Activated naive CD4-positive, alpha-beta T cell treated with anti-CD3 and anti-CD28 coated beads, Interleukin-2, amount 10 ng/mL, durations not matched to agents 7 days and 5 days (primary cell): ENCODE measurements around the gene SPRR5.

Experiments used
- CTCF ChIA-PET: fragments of 350-600 bp; sonication (Branson Sonifier 250); formaldehyde crosslinking; loops from one replicate; lab custom pipeline; 2021; ENCODE audit warnings: antibody characterized with exemption; lab: Charles Lee
- DNase-seq: peaks from one replicate; pipeline ENCODE4 v3.0.0-alpha.2; 2020
- H3K27ac Mint-ChIP-seq: one replicate; pipeline ENCODE4 v1.8.0; 2021; ENCODE audit warnings: mild to moderate bottlenecking, moderate library complexity, mixed read lengths
- H3K27me3 Mint-ChIP-seq: one replicate; pipeline ENCODE4 v1.8.0; 2021; ENCODE audit warnings: mild to moderate bottlenecking, mixed read lengths
- H3K36me3 Mint-ChIP-seq: one replicate; pipeline ENCODE4 v1.8.0; 2021; ENCODE audit warnings: mixed read lengths
- H3K4me1 Mint-ChIP-seq: one replicate; pipeline ENCODE4 v1.8.0; 2021; ENCODE audit warnings: mixed read lengths
- H3K4me3 Mint-ChIP-seq: one replicate; pipeline ENCODE4 v1.8.0; 2021; ENCODE audit warnings: mild to moderate bottlenecking, moderate library complexity, mixed read lengths
- H3K9me3 Mint-ChIP-seq: one replicate; pipeline ENCODE4 v1.8.0; 2021; ENCODE audit warnings: mixed read lengths

SPRR5 gene

GRCh38 chr1:152961226-152961891 is 14.4 kb downstream of the SPRR5 start:
- no peaks in the 10 kb centered on the region for H3K9me3 Mint-ChIP-seq
- no peak overlapping the region for H3K4me3 Mint-ChIP-seq
- CTCF ChIA-PET: no interaction called here
- H3K27me3 Mint-ChIP-seq: peaks cover 6% of the 10 kb centered on the region
- H3K4me1 Mint-ChIP-seq: no peaks in the 10 kb centered on the region
- H3K27ac Mint-ChIP-seq: no peak overlapping the region
- DNase-seq: no peak
- no peaks in the 10 kb centered on the region for H3K36me3 Mint-ChIP-seq

GRCh38 chr1:152962876-152963415 is 15.9 kb downstream of the SPRR5 start:
- Mint-ChIP-seq H3K4me3 (no peak overlapping the region), H3K9me3 (no peaks in the 10 kb centered on the region), H3K27ac (no peak overlapping the region), H3K27me3 (peaks cover 6% of the 10 kb centered on the region), H3K36me3 (no peaks in the 10 kb centered on the region), H3K4me1 (no peaks in the 10 kb centered on the region)
- CTCF ChIA-PET: no interaction called here
- DNase-seq: no peak

- Mint-ChIP-seq H3K27me3 (peaks cover 6% of the 10 kb centered on the region), H3K4me1 (no peaks in the 10 kb centered on the region), H3K9me3 (no peaks in the 10 kb centered on the region), H3K4me3 (no peak overlapping the region), H3K36me3 (no peaks in the 10 kb centered on the region), H3K27ac (no peak overlapping the region)
- CTCF ChIA-PET: no interaction called here
- no peak for DNase-seq
Measured at GRCh38 chr1:152964536-152964935, 17.5 kb downstream of the SPRR5 start.

DNA sequence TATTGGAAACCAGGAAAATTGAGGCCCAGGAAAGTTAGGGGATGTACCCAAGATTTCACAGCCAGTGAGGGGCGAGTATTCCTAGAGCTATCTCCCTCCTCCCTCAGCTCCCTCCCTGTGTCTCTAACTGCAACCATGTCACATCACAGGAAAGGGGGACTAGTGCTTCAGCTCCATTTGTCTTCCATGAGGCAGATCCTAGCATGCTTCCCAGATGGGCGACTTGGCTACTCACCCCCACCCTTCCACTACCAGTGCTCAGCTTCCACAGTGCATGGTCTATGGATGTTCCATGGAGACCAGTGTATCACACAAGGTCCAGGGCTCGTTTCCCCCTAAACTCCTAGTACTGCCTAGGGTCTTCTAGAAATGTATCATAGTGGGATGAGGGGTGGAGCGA is 18.8 kb downstream of the SPRR5 start:
- no peak overlapping the region for H3K4me3 Mint-ChIP-seq
- H3K4me1 Mint-ChIP-seq: no peaks in the 10 kb centered on the region
- no peak for DNase-seq
- H3K9me3 Mint-ChIP-seq: no peaks in the 10 kb centered on the region
- H3K27ac Mint-ChIP-seq: no peak overlapping the region
- CTCF ChIA-PET: no interaction called here
- no peaks in the 10 kb centered on the region for H3K36me3 Mint-ChIP-seq
- peaks cover 3% of the 10 kb centered on the region for H3K27me3 Mint-ChIP-seq

DNA sequence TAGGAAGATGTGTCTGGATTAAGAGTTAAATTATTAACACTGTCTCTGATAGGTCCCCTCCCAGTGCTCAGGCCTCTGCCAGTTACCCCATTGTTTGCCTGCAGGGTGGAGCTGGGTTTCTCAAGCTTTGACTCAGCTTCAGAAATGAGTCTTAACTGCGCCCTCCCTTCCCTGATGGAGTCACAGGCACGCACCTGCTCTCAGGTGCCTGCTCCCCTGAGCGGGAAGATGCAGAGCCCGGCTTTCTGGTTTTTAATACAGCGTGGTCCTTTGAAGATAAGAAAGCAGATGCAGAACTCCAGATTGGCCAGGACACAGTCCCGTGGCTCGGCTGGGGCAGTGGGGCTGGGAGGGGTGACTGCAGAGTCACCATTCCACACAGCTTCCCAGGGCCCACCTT is 20.2 kb downstream of the SPRR5 start:
- Mint-ChIP-seq H3K27ac (no peak overlapping the region), H3K4me1 (no peaks in the 10 kb centered on the region), H3K4me3 (no peak overlapping the region), H3K27me3 (peaks cover 8% of the 10 kb centered on the region), H3K36me3 (no peaks in the 10 kb centered on the region), H3K9me3 (no peaks in the 10 kb centered on the region)
- CTCF ChIA-PET: no interaction called here
- no peak for DNase-seq

DNA sequence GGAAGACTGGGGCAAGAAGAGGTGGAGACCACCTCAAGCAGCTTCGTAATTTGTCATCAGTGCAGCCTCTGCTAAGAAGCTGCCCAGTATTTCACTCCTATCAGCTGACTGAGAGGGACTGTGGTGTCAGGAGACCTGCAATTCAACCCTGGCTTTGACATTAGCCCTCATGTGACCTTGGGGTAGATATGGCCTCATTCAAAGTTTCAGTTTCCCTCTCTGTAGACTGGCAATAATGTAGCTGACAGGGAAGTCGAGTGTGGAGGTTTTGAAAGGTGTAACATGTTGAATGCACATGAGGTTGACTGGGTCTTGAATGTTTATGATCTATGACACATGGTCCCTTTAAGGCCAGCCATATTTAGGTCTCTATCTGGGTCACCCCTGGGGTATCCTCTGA is 21.2 kb downstream of the SPRR5 start:
- CTCF ChIA-PET: no interaction called here
- no peak overlapping the region for H3K27ac Mint-ChIP-seq

DNA sequence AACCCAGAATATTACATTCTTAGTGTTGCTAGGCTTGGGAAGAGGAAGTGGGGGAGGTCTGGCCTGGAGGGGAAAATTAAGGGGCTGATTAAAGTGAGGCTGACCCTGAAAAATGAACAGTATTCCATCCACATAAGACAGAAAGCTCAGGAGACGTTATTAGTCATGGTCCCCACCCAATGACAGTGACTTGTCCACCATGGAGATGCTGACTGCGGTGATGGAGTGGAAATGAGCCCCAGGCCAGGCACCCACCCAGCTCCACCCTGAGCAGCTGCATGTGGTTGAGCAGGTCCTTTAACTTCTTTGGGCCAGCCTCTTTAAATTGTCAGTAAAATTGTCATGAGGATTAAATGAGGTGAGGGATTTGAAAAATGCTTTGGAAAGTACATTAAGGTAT is 22.0 kb downstream of the SPRR5 start:
- H3K9me3 Mint-ChIP-seq: no peaks in the 10 kb centered on the region
- peaks cover 8% of the 10 kb centered on the region for H3K27me3 Mint-ChIP-seq
- no peak for DNase-seq
- H3K4me3 Mint-ChIP-seq: no peak overlapping the region
- no peaks in the 10 kb centered on the region for H3K36me3 Mint-ChIP-seq
- H3K4me1 Mint-ChIP-seq: no peaks in the 10 kb centered on the region
- H3K27ac Mint-ChIP-seq: no peak overlapping the region
- CTCF ChIA-PET: no interaction called here

More for the DNA sequence above, 21.2 kb downstream of the SPRR5 start:
- Mint-ChIP-seq H3K36me3 (no peaks in the 10 kb centered on the region), H3K9me3 (no peaks in the 10 kb centered on the region), H3K27me3 (peaks cover 10% of the 10 kb centered on the region), H3K4me1 (no peaks in the 10 kb centered on the region), H3K4me3 (no peak overlapping the region)
- DNase-seq: no peak

DNA sequence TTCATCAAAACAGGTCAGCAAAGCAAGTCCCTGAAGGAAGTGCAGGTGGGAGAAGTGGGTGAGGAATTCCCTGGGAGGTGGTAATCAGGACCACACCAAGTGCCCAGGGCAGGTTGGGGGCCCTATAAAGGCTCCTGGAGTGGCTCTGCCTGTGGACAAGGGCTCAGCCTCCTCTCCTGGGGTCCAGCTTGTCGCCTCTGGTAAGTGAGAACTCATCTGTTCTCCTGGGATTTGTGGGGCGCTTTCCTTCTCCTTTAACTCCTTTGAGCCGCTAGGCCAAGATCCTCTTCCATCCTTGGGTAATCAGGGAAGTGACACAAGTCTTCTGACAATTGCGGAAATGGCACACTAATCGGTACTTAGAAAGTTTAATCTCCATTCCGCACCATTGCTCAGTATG is 23.5 kb downstream of the SPRR5 start, which contains the start of gene SPRR4:
Gene SPRR4, plus strand, starts transcription at position 154 of the 400 bp plus-strand sequence. CDS start 1,243 bp downstream, outside the sequence.
- H3K4me3 Mint-ChIP-seq: no peak within 1 kb of the TSS
- no peak for DNase-seq
- CTCF ChIA-PET: no interaction called here
- H3K9me3 Mint-ChIP-seq: no peaks in the 10 kb centered on the region
- H3K27me3 Mint-ChIP-seq: peaks cover 10% of the 10 kb centered on the region
- H3K4me1 Mint-ChIP-seq: no peaks in the 10 kb centered on the region
- peak within 1 kb of the TSS; percentile 44 for H3K27ac Mint-ChIP-seq
- H3K36me3 Mint-ChIP-seq: no peaks in the 10 kb centered on the region

DNA sequence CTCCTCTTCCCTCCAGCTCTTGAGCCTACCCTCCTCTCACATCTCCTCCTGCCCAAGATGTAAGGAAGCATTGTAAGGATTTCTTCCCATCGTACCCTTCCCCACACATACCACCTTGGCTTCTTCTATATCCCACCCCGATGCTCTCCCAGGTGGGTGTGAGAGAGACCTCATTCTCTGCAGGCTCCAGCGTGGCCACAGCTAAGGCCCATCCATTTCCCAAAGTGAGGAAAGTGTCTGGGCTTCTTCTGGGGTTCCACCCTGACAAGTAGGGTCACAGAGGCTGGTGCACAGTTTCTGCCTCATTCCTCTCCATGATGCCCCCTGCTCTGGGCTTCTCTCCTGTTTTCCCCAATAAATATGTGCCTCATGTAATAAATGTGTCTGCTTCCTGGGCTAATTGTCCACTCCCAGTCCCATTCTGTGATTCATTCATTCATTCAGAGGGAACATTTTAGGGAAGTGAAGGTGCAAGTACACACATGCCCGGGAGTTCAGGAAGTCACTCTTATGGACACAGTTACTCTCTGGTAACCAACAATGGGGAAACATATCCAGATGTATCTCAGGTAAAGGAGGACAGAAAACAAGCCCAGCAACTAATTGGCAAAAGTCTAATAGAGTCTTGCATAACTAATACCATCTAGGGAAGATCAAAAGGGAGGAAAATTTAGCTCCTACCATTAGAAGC is 25.3 kb downstream of the SPRR5 start:
- no peaks in the 10 kb centered on the region for H3K4me1 Mint-ChIP-seq
- no peaks in the 10 kb centered on the region for H3K36me3 Mint-ChIP-seq
- no peaks in the 10 kb centered on the region for H3K9me3 Mint-ChIP-seq
- CTCF ChIA-PET: no interaction called here
- no peak for DNase-seq
- peaks cover 10% of the 10 kb centered on the region for H3K27me3 Mint-ChIP-seq
- no peak overlapping the region for H3K4me3 Mint-ChIP-seq
- no peak overlapping the region for H3K27ac Mint-ChIP-seq

DNA sequence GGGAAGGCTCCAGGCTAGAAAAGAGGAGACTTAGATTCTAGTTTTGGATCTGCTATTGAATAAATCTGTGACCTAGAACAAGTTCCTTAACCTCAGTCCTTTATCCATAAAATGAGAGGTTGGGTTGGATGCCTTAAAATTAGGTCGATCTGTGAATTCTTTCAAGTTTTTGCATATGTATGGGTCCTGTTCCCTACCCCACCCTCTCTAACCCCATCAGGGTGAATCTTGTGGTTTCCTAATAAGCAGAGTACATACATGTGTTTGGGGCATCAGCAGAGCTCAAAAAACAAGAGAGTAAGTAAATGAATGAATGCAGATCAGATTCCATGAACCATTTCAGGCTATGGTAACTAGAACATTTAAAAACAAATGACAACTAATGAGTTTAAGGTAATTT is 29.7 kb downstream of the SPRR5 start:
- DNase-seq: no peak
- Mint-ChIP-seq H3K27ac (no peak overlapping the region), H3K4me1 (no peaks in the 10 kb centered on the region), H3K36me3 (no peaks in the 10 kb centered on the region), H3K4me3 (no peak overlapping the region), H3K27me3 (peaks cover 14% of the 10 kb centered on the region), H3K9me3 (no peaks in the 10 kb centered on the region)
- CTCF ChIA-PET: no interaction called here

DNA sequence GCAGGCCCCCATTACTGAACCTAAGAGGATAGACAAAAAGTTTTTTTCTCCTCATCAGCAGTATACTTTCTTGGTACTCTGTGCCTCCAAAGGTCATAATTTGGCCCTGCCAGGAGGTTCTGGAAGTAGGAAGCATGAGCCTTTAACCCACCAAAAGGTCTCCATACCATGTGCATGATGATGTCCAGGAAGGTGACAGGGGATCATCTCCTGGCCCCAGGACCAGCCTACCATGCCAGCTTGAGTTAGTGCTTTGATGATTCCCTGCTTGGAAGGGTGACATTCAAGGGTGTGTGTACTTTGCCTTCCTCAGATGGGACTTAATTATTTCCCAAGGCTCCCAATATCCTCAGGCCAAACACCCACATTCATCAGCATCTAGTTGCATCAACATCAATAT is 30.6 kb downstream of the SPRR5 start:
- Mint-ChIP-seq H3K27me3 (peaks cover 9% of the 10 kb centered on the region), H3K4me3 (no peak overlapping the region), H3K36me3 (no peaks in the 10 kb centered on the region), H3K9me3 (no peaks in the 10 kb centered on the region), H3K4me1 (no peaks in the 10 kb centered on the region), H3K27ac (no peak overlapping the region)
- no peak for DNase-seq
- CTCF ChIA-PET: no interaction called here

DNA sequence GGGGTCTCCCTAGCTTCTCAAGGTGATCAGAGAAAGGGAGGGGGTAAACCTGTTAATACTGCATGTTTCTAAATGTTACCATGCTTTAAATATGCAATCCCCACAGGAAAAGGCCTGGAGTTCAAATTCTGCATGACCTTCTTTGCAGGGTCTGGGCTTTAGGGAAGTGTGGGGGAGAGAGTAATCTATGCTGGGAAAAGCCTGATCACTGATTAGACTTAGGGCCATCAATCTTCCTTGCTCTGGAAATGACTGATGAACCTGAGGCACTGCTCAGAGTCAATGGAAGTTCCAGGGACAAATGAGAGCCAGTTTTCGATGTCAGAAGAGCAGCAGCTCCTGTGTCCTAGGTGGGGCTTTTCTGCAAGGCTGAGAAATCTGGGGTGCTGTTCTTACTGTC is 33.7 kb downstream of the SPRR5 start:
- H3K4me1 Mint-ChIP-seq: no peaks in the 10 kb centered on the region

GRCh38 chr1:152981146-152981871 is 34.3 kb downstream of the SPRR5 start:
- no peak overlapping the region for H3K4me3 Mint-ChIP-seq
- CTCF ChIA-PET: no interaction called here
- no peak overlapping the region for H3K27ac Mint-ChIP-seq
- H3K4me1 Mint-ChIP-seq: no peaks in the 10 kb centered on the region
- peaks cover 13% of the 10 kb centered on the region for H3K27me3 Mint-ChIP-seq
- H3K9me3 Mint-ChIP-seq: no peaks in the 10 kb centered on the region
- no peaks in the 10 kb centered on the region for H3K36me3 Mint-ChIP-seq
- DNase-seq: no peak

More for the DNA sequence above, 33.7 kb downstream of the SPRR5 start:
- CTCF ChIA-PET: no interaction called here
- Mint-ChIP-seq H3K9me3 (no peaks in the 10 kb centered on the region), H3K4me3 (no peak overlapping the region), H3K27ac (no peak overlapping the region), H3K36me3 (no peaks in the 10 kb centered on the region), H3K27me3 (peaks cover 13% of the 10 kb centered on the region)
- no peak for DNase-seq

DNA sequence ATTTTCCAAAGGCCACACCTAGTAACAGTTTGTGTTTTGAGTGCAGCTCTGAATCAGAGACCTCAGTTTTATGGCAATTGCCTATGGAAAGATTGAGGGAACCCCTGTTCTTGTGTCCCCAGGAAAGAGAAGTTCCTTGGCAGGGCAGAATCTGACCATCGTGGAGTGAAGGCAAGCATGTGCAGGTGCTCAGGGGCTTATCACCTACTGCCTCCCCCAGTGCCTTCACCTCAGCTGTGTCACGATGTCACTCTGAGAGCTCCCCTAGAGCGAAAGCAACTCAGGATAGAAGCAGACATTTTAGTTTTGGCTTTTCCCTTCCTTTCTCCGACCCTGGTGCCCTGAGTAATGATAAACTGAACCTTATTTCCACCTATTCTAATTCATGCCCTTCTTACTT is 35.1 kb downstream of the SPRR5 start:
- DNase-seq: no peak
- CTCF ChIA-PET: no interaction called here
- Mint-ChIP-seq H3K4me3 (no peak overlapping the region), H3K36me3 (no peaks in the 10 kb centered on the region), H3K9me3 (no peaks in the 10 kb centered on the region), H3K27ac (no peak overlapping the region), H3K27me3 (peaks cover 13% of the 10 kb centered on the region), H3K4me1 (no peaks in the 10 kb centered on the region)
